WTC11 (cell line): ENCODE data around the gene PCSK4. TPM values are rescaled to one million over a fixed set of nuclear protein-coding genes. Genes with fewer than 3 reads are reported as not detected.

Experiments
- ATAC-seq: fragments of 200-7000 bp; cut with Tn5 transposase; 2 replicates; pipeline ENCODE4 v1.10.0; 2021; ENCODE audit warnings: mild to moderate bottlenecking, moderate library complexity
- CTCF ChIA-PET: fragments of 300-600 bp; sonication (Branson Sonifier 250); formaldehyde crosslinking; loops from one replicate; lab custom pipeline; 2021; ENCODE audit warnings: antibody characterized with exemption; lab: Charles Lee
- POLR2A ChIA-PET: fragments of 350-600 bp; sonication (Branson Sonifier 250); formaldehyde crosslinking; loops from one replicate; lab custom pipeline; 2021; ENCODE audit warnings: antibody characterized with exemption; lab: Charles Lee
- DNase-seq: peaks from one replicate; pipeline ENCODE4 v3.0.0; 2021; ENCODE audit warnings: low spot score
- H3K27ac Mint-ChIP-seq: 2 replicates; pipeline ENCODE4 v1.8.0; 2021; ENCODE audit warnings: mixed read lengths
- H3K27me3 Mint-ChIP-seq: 2 replicates; pipeline ENCODE4 v1.8.0; 2021; ENCODE audit warnings: low read depth, mild to moderate bottlenecking, moderate library complexity, mixed read lengths
- H3K36me3 Mint-ChIP-seq: 2 replicates; pipeline ENCODE4 v1.8.0; 2021; ENCODE audit warnings: mixed read lengths
- H3K4me1 Mint-ChIP-seq: 2 replicates; pipeline ENCODE4 v1.8.0; 2022; ENCODE audit warnings: mixed read lengths
- H3K4me3 Mint-ChIP-seq: 2 replicates; pipeline ENCODE4 v1.8.0; 2021; ENCODE audit warnings: mild to moderate bottlenecking, moderate library complexity, mixed read lengths
- H3K9me3 Mint-ChIP-seq: 2 replicates; pipeline ENCODE4 v1.8.0; 2021; ENCODE audit warnings: mixed read lengths
- ATF2 ChIP-seq: sonication (generic); formaldehyde crosslinking; IDR thresholded peaks from 2 replicates; pipeline ENCODE4 v1.8.1; 2022; ENCODE audit warnings: low read depth, missing genetic modification reagents, borderline replicate concordance
- E2F1 ChIP-seq: sonication (generic); formaldehyde crosslinking; IDR thresholded peaks from 2 replicates; pipeline ENCODE4 v1.8.0; 2022; ENCODE audit warnings: mild to moderate bottlenecking, missing genetic modification reagents
- ELF4 ChIP-seq: sonication (generic); formaldehyde crosslinking; IDR thresholded peaks from 2 replicates; pipeline ENCODE4 v1.8.1; 2022; ENCODE audit warnings: low read depth, mild to moderate bottlenecking, moderate library complexity, missing genetic modification reagents
- FOXP1 ChIP-seq: sonication (generic); formaldehyde crosslinking; IDR thresholded peaks from 2 replicates; pipeline ENCODE4 v1.8.0; 2022; ENCODE audit warnings: missing genetic modification reagents, mild to moderate bottlenecking, moderate library complexity, borderline replicate concordance
- GTF2I ChIP-seq: fragments of 250-450 bp; sonication (Bioruptor Pico); conservative IDR thresholded peaks from 2 replicates; pipeline ENCODE4 v1.4.0; 2021; ENCODE audit warnings: mild to moderate bottlenecking
- JUN ChIP-seq: sonication (generic); formaldehyde crosslinking; IDR thresholded peaks from 2 replicates; pipeline ENCODE4 v1.8.0; 2023; ENCODE audit warnings: mild to moderate bottlenecking, missing genetic modification reagents
- MAX ChIP-seq: sonication (generic); formaldehyde crosslinking; IDR thresholded peaks from 2 replicates; pipeline ENCODE4 v1.8.0; 2022; ENCODE audit warnings: mild to moderate bottlenecking, missing genetic modification reagents
- MYBL2 ChIP-seq: sonication (generic); formaldehyde crosslinking; IDR thresholded peaks from 2 replicates; pipeline ENCODE4 v1.8.1; 2023; ENCODE audit warnings: mild to moderate bottlenecking, moderate library complexity, missing genetic modification reagents
- SOX15 ChIP-seq: fragments of 250-450 bp; sonication (Bioruptor Pico); IDR thresholded peaks from 2 replicates; pipeline ENCODE4 v1.9.0; 2021; ENCODE audit warnings: mild to moderate bottlenecking
- STAT6 ChIP-seq: sonication (generic); formaldehyde crosslinking; conservative IDR thresholded peaks from 2 replicates; pipeline ENCODE4 v1.8.1; 2023; ENCODE audit warnings: mild to moderate bottlenecking, low read depth, missing genetic modification reagents, moderate library complexity
- TEAD1 ChIP-seq: sonication (generic); formaldehyde crosslinking; IDR thresholded peaks from 2 replicates; pipeline ENCODE4 v1.8.0; 2022; ENCODE audit warnings: mild to moderate bottlenecking, missing genetic modification reagents
- TEAD4 ChIP-seq: sonication (generic); formaldehyde crosslinking; IDR thresholded peaks from 2 replicates; pipeline ENCODE4 v1.8.0; 2022; ENCODE audit warnings: mild to moderate bottlenecking, missing genetic modification reagents
- USF2 ChIP-seq: sonication (generic); formaldehyde crosslinking; IDR thresholded peaks from 2 replicates; pipeline ENCODE4 v1.8.1; 2023; ENCODE audit warnings: mild to moderate bottlenecking, missing genetic modification reagents, moderate library complexity
- ZNF138 ChIP-seq: sonication (generic); formaldehyde crosslinking; conservative IDR thresholded peaks from 2 replicates; pipeline ENCODE4 v1.8.1; 2022; ENCODE audit warnings: mild to moderate bottlenecking, moderate library complexity, missing genetic modification reagents
- total RNA-seq: library from RNA; stranded (reverse); gene quantifications from 3 replicates; pipeline ENCODE4 v1.2.3, GENCODE V29; 2021

Gene PCSK4
- total RNA-seq, 1 experiment from 2014 or later, result 22.4 TPM

- Mint-ChIP-seq H3K9me3 (no peaks in the 10 kb centered on the region), H3K4me1 (peaks cover 5% of the 10 kb centered on the region), H3K27ac (no peak overlapping the region), H3K36me3 (no peaks in the 10 kb centered on the region), H3K4me3 (peak overlapping the region; percentile 68), H3K27me3 (peaks cover 48% of the 10 kb centered on the region)
- ATAC-seq (peak; percentile 29), DNase-seq (no peak)
- TF ChIP-seq TEAD4 (CRISPR knock-in tag) (0 out of 2 replicates have a peak, but pooled peaks have one; percentile 58), TEAD1 (0 out of 2 replicates have a peak, but pooled peaks have one; percentile 28), JUN (CRISPR knock-in tag) (0 out of 2 replicates have a peak, but pooled peaks have one; percentile 48), ZNF138 (CRISPR knock-in tag) (no peak)
- ChIA-PET CTCF (interaction anchor here (0.6 to 1.4 kb wide), 4 partner anchors 10 to 66 kb away, joined by 3 to 7 read pairs (median 4); no protein-coding TSS in a partner anchor), POLR2A (no interaction called here)
Observed at GRCh38 chr19:1524287-1524971, 34.3 kb upstream of the PCSK4 start.

GRCh38 chr19:1523412-1524286 lies 33.5 kb upstream of the PCSK4 start, which contains the start of gene PLK5:
Gene PLK5 (plus strand): TSS chr19:1524077. CDS start chr19:1526997, 2,920 bp downstream.
- Mint-ChIP-seq H3K4me3 (peak within 1 kb of the TSS; percentile 68), H3K27ac (no peak within 1 kb of the TSS), H3K4me1 (peaks cover 5% of the 10 kb centered on the region), H3K36me3 (no peaks in the 10 kb centered on the region), H3K27me3 (peaks cover 48% of the 10 kb centered on the region), H3K9me3 (no peaks in the 10 kb centered on the region)
- peak; percentile 56 for DNase-seq
- POLR2A ChIA-PET, result no interaction called here
- CTCF ChIA-PET, result interaction anchor here (0.6 to 1.4 kb wide), 7 partner anchors 9 to 314 kb away, joined by 3 to 7 read pairs (median 4); no protein-coding TSS in a partner anchor
- peak; percentile 68 for ATAC-seq
- TF ChIP-seq MAX (no peak), GTF2I (peak; percentile 87), USF2 (CRISPR knock-in tag) (peak; percentile 19; the same call in 1 of the 2 replicates)

- no peak for DNase-seq
- ATAC-seq, result no peak
- H3K27me3 Mint-ChIP-seq, result peaks cover 53% of the 10 kb centered on the region
- no peaks in the 10 kb centered on the region for H3K36me3 Mint-ChIP-seq
- TF ChIP-seq STAT6 (CRISPR knock-in tag) (no peak), ATF2 (no peak), FOXP1 (CRISPR knock-in tag) (no peak), SOX15 (CRISPR knock-in tag) (no peak), E2F1 (CRISPR knock-in tag) (no peak), TEAD1 (no peak), ELF4 (CRISPR knock-in tag) (no peak), MYBL2 (CRISPR knock-in tag) (no peak)
- peaks cover 5% of the 10 kb centered on the region; the same call in 1 of the 2 replicates for H3K9me3 Mint-ChIP-seq
- no peak overlapping the region for H3K4me3 Mint-ChIP-seq
- CTCF ChIA-PET, result interaction anchor here (0.6 to 1.4 kb wide), 6 partner anchors 8 to 375 kb away, joined by 3 to 7 read pairs (median 4); no protein-coding TSS in a partner anchor
- peaks cover 5% of the 10 kb centered on the region for H3K4me1 Mint-ChIP-seq
- POLR2A ChIA-PET, result interaction anchor here (0.5 kb wide), 1 partner anchor 32 kb away, joined by 3 read pairs; the partner anchor contains the start of gene REEP6
- no peak overlapping the region for H3K27ac Mint-ChIP-seq
Observed at GRCh38 chr19:1522838-1523237, 32.7 kb upstream of the PCSK4 start.
